ENCODE results near the gene HSF5. TPM values are rescaled to one million over a fixed set of nuclear protein-coding genes. Genes with fewer than 3 reads are reported as not detected.

HSF5 gene
- total and polyA plus RNA-seq, 2 of the 13 experiments (the other 11 are each of a cell fraction or from before 2014, with no cell fraction given), result not detected

GRCh38 chr17:58513965-58514769 lies 26.0 kb upstream of the HSF5 start, which contains the start of gene MTMR4 (continued):
- TF ChIP-seq SSRP1 (CRISPR knock-in tag; IDR thresholded peaks at IDR 0.05) (no peak), KDM5B (CRISPR knock-in tag; IDR thresholded peaks at IDR 0.05; ENCODE audit: borderline replicate concordance) (peak; percentile 71; the same call in 1 of the 2 replicates), ZBTB2 (CRISPR knock-in tag; IDR thresholded peaks at IDR 0.05; ENCODE audit: low read depth) (no peak), ZNF263 (CRISPR knock-in tag; IDR thresholded peaks at IDR 0.05) (peak; percentile 44; the same call in 1 of the 2 replicates), PITX1 (CRISPR knock-in tag; IDR thresholded peaks at IDR 0.05) (no peak), GATAD1 (CRISPR knock-in tag; IDR thresholded peaks at IDR 0.05) (no peak), PAX8 (CRISPR knock-in tag; IDR thresholded peaks at IDR 0.05; ENCODE audit: borderline replicate concordance) (no peak), TMF1 (CRISPR knock-in tag; IDR thresholded peaks at IDR 0.05; ENCODE audit: low read depth) (no peak; the same call in 1 of the 2 replicates), ZNF432 (CRISPR knock-in tag; IDR thresholded peaks at IDR 0.05; ENCODE audit: borderline replicate concordance) (no peak), ZNF674 (CRISPR knock-in tag; IDR thresholded peaks at IDR 0.05; ENCODE audit: low read depth) (no peak), FUBP1 (CRISPR knock-in tag; IDR thresholded peaks at IDR 0.05; ENCODE audit: borderline replicate concordance) (no peak), GFI1 (CRISPR knock-in tag; IDR thresholded peaks at IDR 0.05; ENCODE audit: borderline replicate concordance) (no peak), ZSCAN30 (CRISPR knock-in tag; IDR thresholded peaks at IDR 0.05) (no peak), DNMT3B (CRISPR knock-in tag; conservative IDR thresholded peaks at IDR 0.05) (no peak), CHD4 (IDR thresholded peaks at IDR 0.05; ENCODE audit: borderline replicate concordance, low read length) (no peak), ETV5 (CRISPR knock-in tag; IDR thresholded peaks at IDR 0.05; ENCODE audit: borderline replicate concordance) (peak; percentile 28; the same call in 1 of the 2 replicates), RFX5 (IDR thresholded peaks at IDR 0.05; ENCODE audit: low read depth, low read length) (no peak), ZFP82 (CRISPR knock-in tag; IDR thresholded peaks at IDR 0.05; ENCODE audit: borderline replicate concordance) (peak; percentile 81; the same call in 1 of the 2 replicates), TARDBP (CRISPR knock-in tag; IDR thresholded peaks at IDR 0.05) (no peak), NPAS2 (CRISPR knock-in tag; IDR thresholded peaks at IDR 0.05; ENCODE audit: borderline replicate concordance) (no peak), SAFB2 (CRISPR knock-in tag; IDR thresholded peaks at IDR 0.05; ENCODE audit: borderline replicate concordance, low read depth) (no peak), EEA1 (CRISPR knock-in tag; IDR thresholded peaks at IDR 0.05; ENCODE audit: borderline replicate concordance) (no peak), ZNF564 (CRISPR knock-in tag; IDR thresholded peaks at IDR 0.05) (no peak), ATF7-NPFF (CRISPR knock-in tag; IDR thresholded peaks at IDR 0.05; ENCODE audit: low read depth) (peak; percentile 72)

Data from HepG2 (cell line).